Sciatic nerve (tissue), 2 donors: ENCODE results near the gene SPATA13. TPM values are rescaled to one million over a fixed set of nuclear protein-coding genes. Genes with fewer than 3 reads are reported as not detected.

Experiments used
- ATAC-seq: fragments of 200-7000 bp; cut with Tn5 transposase; one replicate; pipeline ENCODE4 v1.9.1; 2020; ENCODE audit warnings: mild to moderate bottlenecking, moderate library complexity
- DNase-seq: peaks from one replicate; pipeline ENCODE4 v3.0.0-alpha.2; 2020; ENCODE audit warnings: low spot score
- intact Hi-C: fragments of 100-400 bp; cut with DNase I; formaldehyde crosslinking; loops from one replicate; pipeline ENCODE4 v1.14.2; 2022
- total RNA-seq: library from RNA; stranded (reverse); fragmentation: NEBNext Ultra II Directional; extraction: Animal tissue kit (Norgen Biotek cat#: 25700); gene quantifications from one replicate; pipeline ENCODE4 v1.2.1, GENCODE V29; 2021
- donor health status: DM: no; HTN: no; CAD: no.
- donor health status: DM: no; HTN: no; CAD: no.

SPATA13 gene
- total RNA-seq, 1 donor from 2014 or later, result 49.8 TPM

DNA sequence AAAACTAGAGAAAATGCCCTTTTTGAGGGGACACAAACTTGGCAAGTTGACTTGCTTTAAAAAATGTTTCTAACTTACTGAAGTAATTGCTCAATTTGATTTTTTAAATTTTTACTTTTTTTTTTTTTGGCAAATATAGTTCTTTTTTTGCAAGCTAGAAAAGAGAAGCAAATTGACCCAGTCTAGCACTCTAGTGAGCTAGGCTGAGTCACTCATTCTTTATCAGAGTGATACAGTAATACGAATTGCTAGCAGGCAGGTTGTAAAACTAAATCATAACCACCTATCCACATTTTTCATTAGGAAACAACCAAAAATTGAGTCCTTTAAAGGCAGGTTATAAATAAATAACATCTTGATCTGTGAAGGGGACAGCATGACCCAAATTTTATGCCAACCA is 97.0 kb downstream of the SPATA13 start:
- ATAC-seq (no peak), DNase-seq (no peak)
- intact Hi-C loops, result no loop called here

DNA sequence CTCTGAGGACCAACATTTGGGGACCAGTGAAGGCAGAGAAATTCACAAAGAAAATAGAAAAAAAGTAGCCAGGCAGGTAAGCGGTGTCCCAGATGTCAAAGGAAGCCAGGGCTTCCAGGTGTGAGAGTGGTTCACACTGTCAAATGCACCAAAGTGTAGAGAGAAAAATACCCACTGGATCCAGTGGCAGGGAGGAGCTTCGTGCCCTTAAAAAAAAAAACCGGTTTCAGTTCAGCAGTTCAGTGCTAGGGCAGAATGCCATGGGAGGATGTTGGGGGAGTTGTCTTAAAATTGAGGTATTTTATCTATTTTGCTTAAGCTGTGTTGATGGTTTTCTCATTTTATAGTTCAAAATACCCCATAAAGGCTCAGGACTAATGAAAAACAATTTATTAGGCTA is 101.0 kb downstream of the SPATA13 start:
- ATAC-seq (no peak), DNase-seq (no peak)
- intact Hi-C loops, result no loop called here

DNA sequence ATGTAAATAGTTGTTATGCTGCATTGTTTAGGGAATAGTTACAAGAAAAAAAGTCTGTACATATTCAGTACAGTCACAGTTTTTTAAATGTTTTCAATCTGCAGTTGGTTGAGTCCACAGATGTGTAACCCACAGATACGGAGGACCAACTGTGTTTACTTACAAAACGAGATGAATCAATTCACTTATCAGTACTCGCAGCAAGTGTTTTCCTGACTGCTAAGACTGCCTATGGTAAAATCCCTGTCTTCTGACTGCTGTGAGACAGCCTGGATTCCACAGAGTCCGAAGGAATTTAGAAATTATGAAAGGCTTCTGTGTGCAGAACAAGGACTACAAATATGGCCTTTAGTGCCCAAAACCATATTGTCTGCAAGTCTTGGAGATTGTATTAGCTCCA is 103.1 kb downstream of the SPATA13 start:
- intact Hi-C loops, result no loop called here
- ATAC-seq, result peak; percentile 54
- DNase-seq, result no peak

DNA sequence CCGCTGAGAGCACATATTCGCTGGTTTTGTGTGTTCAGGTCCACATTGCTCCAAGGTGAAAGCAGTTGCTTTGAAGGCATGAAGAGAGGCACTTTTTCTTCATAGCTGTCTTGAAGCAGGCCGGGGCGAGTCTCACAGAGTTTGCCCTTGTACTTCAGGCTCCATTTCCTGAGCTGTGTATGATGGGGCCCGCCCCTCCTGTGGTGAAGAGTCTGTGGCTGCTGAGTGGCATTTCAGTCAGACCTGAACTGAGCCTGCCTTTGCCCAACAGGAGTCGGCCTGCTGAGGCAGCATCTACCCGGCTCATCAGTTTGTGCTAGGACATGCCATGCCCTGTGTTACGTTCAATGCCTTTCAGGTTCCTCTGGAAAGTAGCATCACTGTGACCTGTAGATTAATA is 104.5 kb downstream of the SPATA13 start:
- no peak for DNase-seq
- intact Hi-C loops, result no loop called here
- ATAC-seq, result no peak

DNA sequence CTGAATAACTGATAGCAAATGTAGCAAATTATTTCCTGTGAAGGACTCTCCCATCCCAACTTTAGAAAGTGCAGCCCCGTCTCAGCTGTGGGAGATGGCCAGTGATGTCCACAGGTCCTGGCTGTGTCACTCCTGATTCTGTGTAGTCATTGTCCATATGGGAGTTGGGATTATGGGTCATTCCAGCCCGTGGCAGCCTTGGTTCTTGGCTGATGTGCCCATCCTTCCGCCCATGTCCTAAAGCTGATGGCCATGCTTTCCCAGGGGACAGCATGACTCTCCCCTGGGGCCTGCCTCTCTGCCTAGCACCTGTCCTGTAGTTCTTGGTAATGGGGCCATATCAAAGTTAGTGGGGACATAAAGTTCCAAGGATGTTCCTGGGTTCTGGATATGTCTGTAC is 104.9 kb downstream of the SPATA13 start:
- DNase-seq (no peak), ATAC-seq (no peak)
- intact Hi-C loops, result no loop called here

DNA sequence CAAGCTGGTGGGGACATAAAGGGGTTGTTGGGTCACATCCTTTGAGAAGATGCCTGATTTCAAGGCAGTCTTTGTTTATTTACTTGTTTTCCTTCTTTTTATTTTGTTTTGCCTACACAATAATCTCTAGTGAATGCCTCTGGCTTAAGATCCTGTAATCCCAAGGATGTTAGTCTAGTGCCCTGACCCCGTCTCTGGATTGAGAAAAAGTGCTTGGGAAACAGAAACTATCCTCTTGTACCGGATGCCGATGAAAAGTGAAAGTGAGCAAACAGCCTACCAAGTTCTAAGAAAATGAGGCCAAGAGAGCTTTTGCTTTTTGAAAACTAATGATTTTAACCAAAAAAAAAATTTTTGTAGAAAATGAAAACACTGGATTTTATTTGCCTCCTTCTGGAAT is 106.8 kb downstream of the SPATA13 start:
- intact Hi-C loops, result no loop called here
- DNase-seq (no peak), ATAC-seq (peak; percentile 47)

DNA sequence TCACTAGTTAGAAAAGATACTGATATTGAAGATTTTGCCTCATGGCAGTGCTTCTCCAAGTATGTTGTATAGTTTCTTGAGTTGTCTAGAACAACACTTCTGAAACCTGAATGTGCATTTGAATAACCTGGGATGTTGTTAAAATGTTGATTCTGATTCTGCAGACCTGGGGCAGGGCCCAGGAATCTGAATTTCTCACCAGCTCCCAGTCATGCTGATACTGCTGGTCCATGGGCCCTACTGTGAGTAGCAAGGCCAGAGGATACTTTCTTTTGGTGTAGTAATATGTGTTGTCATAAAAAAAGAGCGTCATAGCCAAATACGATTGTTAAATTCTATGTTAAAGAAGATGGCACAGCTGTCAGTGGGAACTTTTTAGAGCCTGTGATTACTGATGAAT is 107.3 kb downstream of the SPATA13 start:
- intact Hi-C loops, result no loop called here
- ATAC-seq (no peak), DNase-seq (no peak)

DNA sequence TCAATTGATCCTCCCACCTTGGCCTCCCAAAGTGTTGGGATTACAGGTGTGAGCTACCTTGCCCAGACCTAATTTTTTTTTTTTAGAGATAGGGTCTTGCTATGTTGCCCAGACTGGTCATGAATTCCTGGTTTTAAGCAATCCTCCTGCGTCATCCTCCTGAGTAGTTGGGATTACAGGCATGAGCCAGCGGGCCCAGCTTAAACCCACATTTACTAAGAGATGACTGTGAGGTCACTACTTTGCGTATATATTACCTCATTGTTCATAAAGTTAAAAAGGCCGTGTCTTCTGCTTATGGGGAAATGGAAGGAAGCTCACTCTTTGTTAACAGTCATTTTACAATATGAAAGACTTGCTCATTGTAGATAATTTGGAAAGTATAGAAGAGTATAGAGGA is 109.3 kb downstream of the SPATA13 start:
- no peak for DNase-seq
- no peak for ATAC-seq
- intact Hi-C loops, result no loop called here

DNA sequence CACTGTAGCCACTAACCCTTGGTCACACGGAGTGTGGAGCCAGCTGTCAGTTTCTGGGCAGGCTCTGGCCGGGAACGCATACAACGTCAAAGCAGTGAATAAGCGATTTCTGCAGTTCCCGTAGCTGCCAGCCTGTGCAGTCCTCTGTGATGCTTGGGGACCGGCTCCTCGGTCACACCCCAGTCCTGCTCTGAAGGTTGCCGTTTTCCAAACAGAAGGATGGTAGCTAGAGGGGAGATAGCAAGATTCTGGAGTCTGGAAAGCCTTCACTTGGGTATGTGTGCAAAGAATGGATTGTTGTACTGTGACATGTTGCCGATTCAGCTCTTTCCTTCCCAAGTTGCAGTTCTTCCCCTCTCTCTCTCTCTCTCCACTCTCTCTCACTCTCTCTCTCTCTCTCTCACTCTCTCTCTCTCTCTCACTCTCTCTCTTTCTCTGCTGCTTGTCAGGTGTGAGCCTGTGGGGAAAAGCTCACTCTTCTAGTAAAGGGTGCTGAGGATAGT is 110.2 kb downstream of the SPATA13 start:
- intact Hi-C loops, result no loop called here
- DNase-seq (peak; percentile 79), ATAC-seq (peak; percentile 85)

DNA sequence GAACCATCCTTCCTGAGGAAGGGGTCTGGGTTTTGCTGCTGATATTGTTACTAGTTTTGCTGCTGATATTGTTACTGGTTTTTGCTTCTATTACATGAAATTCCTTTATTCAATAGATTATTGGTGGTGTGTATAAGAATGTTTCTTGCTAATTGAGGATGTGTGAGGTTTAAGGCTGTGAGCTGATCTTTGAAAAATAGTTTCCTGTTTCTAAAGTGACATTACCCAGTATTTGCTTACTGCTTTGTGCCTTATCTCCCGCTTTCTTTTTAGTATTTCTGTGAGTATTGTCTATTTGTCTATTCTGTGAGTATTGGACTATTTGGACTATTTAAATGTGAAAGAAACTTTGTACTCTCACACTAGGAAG is 110.7 kb downstream of the SPATA13 start:
- intact Hi-C loops, result no loop called here
- ATAC-seq (no peak), DNase-seq (no peak)

DNA sequence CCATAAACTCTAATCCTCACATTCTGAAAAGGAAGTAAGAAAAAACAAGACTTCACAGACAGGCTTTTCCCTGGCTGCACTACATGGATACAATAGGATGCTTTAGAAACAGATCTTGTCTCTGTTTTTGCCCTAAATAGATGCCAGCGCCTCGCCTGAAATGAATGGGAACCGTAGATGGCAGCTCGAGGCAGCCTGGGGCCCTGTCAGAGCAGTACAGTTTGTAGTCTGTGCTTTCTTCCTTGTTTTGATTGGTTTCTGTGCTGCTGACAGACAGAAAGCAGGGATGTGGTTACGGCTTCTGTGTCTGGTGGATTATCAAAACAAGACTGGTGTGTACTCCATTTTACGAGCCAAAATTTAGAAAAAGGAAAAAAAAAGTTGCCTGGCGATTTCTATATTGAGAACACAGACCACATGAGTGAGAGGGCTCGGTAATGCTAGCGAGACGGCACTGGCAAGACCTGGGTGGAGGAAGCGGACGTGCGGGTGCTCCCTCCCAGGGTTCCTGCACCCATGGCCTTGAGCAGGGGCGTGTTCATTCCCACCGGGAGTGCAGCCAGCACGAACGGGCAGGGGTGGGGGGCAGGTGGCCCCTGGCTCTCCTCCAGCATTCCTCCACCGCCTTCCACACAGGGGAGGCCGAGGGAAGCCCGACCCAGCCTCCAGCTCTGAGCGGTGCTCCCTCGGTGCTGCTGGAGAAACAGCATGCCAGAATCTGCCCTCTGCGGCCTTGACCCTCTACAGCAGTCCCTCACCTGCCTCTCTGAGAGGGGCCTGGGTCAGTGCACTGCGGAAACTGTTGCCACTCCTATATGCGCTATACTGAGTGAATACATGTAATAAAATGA is 111.3 kb downstream of the SPATA13 start:
- intact Hi-C loops, result no loop called here
- ATAC-seq (peak; percentile 84), DNase-seq (peak; percentile 76)

DNA sequence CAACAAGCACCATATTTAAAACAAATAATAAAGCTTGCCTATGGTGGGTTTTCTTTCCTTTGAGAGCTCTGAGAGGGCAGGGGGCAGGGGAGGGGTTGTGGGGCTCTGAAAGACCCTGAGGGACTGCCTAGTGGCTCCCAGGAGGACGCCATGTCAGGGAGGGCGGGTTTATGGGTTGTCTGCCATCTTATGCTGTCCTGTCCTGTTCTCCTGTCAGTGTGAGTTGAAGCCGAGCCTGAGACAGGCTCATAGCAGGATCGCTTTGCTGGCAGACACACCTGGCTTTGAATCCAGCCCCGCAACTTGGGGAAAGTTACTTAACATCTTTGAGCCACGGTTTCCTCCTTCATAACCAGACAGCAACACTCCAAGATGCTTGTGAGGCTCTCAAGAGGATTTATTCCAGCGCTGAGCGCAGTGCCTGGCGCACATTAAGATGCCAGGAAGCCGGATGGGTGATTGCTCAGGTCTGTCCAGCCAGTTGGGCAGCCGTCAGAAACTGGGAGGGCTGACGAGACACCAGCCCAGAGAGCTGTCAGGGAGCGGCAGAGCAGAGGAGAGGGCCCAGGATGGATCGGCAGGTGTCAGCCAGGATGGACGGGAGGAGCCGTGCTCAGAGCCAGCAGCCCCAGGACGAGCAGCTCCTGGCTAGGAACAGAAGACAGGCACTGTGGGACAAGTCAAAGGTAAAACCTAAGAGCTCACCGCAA is 112.1 kb downstream of the SPATA13 start:
- intact Hi-C loops, result no loop called here
- ATAC-seq (no peak), DNase-seq (no peak)

DNA sequence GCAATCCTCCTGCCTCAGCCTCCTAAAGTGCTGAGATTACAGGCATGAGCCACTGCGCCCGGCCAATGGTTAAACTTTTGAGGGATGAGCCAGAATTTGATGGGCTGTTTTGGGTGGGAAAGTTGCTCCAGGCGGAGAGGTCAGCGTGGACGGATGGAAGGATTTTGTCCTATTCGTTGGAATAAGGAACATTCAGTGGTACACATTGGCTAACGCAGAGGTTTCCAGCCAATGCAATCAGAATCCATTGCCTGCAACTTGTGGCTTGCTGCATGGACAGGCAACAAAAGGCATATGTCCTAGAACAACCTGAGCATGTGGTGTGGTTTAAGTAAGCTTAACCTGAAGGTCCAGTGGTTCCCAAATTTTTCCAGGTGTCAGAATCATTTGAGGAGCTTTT is 113.4 kb downstream of the SPATA13 start:
- intact Hi-C loops, result no loop called here
- DNase-seq (no peak), ATAC-seq (no peak)

DNA sequence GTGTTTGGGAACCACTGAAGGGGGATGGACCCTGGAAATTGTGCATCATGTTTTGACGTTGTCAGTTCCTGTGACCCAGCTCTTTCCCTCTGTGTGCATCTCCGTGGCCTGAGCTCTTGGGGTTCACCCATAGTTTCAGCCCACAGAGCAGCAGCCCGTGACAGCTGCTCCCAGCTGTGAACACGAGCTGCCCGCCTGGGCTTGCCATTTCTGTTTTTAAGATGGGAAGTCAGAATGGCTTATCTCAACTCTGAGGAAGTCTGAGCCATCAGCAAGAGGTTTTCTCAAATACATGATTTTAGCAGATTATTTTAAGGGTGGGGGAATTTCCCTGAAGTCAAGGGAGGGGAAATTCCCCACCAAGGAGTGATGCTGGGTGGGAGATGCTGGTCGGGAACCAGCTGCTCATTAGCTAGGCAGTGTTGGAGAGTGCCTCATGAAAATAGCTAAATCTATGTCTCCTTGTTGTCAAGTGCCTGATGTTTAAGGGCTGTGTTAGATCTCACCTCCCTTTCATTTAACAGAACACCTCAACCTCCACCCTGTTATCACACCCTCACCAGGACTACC is 114.0 kb downstream of the SPATA13 start:
- ATAC-seq (peak; percentile 25), DNase-seq (no peak)
- intact Hi-C loops, result no loop called here

DNA sequence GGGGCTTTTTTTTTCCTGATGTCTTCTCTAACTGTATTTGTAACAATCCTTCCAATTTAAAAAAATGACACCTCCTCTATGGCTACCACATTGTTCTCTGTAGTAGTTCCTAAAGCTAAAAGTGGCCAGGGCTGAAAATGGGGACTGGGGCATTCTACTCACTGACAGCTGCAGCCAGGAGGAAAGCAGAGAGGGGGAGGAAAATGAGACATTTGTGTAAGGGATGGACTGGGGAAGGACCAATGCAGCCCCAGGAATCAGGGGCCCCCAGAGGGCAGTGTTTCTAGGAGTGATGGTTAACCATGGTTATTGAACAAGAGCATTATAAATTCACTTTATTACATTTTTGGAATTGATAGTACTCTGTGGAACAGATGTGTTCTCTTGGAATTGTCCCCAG is 114.5 kb downstream of the SPATA13 start:
- intact Hi-C loops, result no loop called here
- no peak for DNase-seq
- ATAC-seq, result no peak

DNA sequence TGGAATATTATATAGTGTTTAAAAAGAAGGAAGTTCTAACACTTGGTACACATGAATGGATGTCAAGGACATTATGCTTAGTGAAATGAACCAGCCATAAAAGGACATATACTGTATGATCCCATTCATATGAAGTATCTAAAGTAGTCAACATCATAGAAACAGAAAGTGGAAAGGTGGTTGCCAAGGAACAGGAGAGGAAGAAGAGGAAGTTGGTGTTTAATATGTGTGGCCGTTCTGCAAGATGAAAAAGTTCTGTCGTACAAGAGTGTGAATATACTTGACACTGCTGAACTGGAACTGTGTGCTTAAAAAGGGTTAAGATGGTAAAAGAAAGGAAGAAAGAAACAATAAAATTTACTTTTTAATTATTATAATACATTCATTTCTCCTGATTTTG is 115.8 kb downstream of the SPATA13 start:
- intact Hi-C loops, result no loop called here
- ATAC-seq, result no peak
- no peak for DNase-seq

DNA sequence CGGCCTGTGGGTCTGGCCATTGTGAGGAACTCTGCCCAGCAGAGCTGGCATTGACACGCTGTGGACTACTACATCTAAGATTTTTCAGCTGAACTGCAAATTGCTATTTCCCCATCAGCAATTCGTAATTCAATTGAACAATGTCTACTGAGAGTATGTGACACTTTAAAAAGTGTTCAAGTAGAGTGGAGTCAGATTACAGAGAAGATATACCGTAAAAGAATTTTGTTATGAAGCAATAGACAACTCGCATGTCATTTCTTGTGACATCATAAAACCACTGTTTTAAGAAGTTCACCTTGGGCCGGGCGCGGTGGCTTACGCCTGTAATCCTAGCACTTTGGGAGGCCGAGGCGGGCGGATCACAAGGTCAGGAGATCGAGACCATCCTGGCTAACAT is 116.3 kb downstream of the SPATA13 start:
- no peak for ATAC-seq
- intact Hi-C loops, result no loop called here
- no peak for DNase-seq

DNA sequence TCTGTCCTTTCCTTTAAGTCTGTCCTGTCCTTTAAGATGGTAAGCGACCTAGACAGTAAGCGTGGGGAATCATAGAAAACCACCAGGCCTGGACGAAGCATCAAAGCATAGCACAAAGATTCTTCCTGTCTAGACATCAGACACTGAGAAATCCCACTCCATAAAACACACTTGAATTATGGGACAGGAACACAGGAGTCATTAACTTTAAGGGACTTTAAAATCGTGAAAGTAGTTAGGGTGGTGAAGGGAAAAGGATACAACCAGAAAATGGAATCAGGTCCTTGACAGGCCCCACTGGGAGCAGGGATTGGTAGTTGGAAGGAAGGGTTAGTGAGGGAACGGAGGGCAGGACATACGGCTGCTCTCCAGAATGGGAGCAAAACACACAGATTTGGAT is 117.2 kb downstream of the SPATA13 start:
- no peak for DNase-seq
- no peak for ATAC-seq
- intact Hi-C loops, result no loop called here

DNA sequence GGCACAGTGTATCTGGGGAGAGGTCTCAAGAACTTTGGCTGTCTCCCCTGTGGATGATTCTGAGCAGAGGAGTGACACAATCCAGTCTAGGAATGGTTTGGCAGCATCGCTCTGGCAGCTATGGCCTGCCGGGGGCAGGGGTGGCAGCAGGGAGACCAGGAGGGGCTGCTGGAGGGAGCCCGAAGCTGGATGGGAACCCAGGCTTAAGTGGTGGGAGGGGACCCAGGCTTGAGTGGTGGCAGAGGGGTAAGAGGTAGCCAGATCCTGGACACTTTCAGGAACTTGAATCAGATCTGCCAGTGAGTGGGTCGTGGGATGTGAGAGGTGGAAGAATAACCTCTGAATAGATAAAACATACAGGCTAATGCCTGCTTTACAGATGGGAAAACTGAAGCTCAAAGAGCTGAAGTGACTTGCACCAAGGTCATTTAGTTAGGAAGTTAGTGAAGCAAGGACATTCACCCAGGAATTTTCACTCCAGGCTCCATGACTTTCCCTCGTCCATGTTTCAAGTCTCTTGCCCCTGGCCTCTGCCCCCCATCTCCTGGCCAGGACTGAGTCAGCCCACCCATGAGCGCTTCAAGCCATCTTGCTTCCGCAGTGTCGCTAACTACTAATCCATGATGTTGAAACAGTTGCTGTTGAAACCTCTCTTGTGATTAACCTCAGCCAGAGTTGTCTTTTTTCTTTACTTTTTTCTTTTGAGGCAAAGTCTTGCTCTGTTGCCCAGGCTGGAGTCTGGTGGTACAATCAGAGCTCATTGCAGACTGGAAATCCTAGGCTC is 119.0 kb downstream of the SPATA13 start:
- ATAC-seq (no peak), DNase-seq (no peak)
- intact Hi-C loops, result no loop called here
